Stimulated activated CD8-positive, alpha-beta memory T cell treated with anti-CD3 and anti-CD28 coated beads, Interleukin-7, amount 100 ng/mL, for 1 hour (primary cell): ENCODE data around the gene TTYH1.
"Not testable (repeated sequence)": the region's sequence is repeated elsewhere in the genome, so short reads cannot be mapped to it uniquely, and the experiment has no call there.

Experiments
- DNase-seq, 2 donors: peaks; one replicate each; pipeline ENCODE4 v3.0.0-alpha.2; 2020; ENCODE audit warnings: low read depth in 2 of 2

TTYH1 gene

GRCh38 chr19:54461210-54461609 lies 45.9 kb downstream of the TTYH1 start:
- DNase-seq, result no peak

GRCh38 chr19:54461613-54462012 lies 46.3 kb downstream of the TTYH1 start:
- no peak for DNase-seq

DNA sequence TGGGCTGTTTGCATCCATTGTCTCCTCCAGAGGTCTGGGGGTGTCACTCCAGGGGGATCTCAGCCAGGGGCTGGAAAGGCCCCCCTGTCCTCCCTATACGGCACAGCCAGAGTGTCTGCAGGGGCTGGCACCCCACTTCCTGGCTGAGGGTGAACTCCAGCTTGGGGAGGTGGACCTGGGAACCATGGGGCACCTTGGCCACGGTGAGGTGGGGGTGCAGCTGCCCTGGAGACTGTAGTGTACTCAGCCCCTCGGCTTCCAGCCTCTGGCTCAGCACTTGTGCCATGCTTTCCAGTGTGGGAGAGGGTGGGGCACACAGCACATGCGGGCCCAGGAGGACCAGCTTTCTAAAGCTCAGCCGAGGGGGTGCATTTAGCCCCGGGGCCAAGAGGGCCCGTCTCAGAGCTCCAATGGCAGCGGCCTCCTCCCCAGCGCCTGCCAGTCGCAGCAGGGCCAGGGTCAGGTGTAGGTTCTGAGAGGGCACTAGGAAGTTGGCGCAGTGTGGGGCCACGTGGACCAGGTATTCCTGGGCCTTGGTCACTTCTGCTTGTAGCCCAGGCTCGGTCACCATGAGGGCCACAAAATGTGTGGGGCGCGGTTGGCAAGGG lies 46.9 kb downstream of the TTYH1 start:
- DNase-seq, result no peak

- peak; percentile 31 to 38 for DNase-seq
Observed at GRCh38 chr19:54462655-54463530, 47.6 kb downstream of the TTYH1 start.

- DNase-seq, result peak; percentile 72 to 81
Observed at GRCh38 chr19:54463531-54464043, 48.3 kb downstream of the TTYH1 start, which contains the start of gene LENG9. LENG9 (minus strand) TSS chr19:54463778; CDS start chr19:54463526, 252 bp downstream.

GRCh38 chr19:54464044-54464629 lies 48.9 kb downstream of the TTYH1 start:
- peak; percentile 38 to 59 for DNase-seq

- peak; percentile 30 to 36 for DNase-seq
Observed at GRCh38 chr19:54464630-54465425, 49.6 kb downstream of the TTYH1 start.

DNA sequence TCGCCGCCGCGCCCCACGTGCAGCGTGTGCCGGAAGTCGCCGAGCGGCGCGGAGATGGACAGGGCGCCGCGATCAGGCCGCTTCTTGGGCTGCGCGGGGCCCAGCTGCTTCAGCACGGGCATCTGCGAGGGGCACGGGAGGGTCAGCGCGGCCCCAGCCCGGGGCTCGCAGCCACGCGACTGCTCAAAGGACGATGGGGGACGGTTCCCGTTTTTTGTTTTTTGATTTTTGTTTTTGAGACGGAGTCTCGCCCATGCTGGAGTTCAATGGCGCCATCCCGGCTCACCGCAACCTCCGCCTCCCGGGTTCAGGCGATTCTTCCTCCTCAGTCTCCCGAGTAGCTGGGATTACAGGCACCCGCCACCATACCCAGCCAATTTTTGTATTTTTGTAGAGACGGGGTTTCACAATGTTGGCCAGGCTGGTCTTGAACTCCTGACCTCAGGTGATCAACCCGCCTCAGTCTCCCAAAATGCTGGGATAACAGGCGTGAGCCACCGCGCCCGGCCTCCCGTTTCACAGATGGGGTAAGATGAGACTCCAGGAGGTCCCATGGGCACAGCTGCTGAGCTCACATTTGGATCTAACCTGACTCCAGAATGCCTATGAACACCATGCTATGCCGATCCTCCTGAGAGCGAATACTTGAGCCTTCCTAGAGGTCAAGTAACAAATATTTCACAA lies 50.3 kb downstream of the TTYH1 start:
- no peak for DNase-seq

DNA sequence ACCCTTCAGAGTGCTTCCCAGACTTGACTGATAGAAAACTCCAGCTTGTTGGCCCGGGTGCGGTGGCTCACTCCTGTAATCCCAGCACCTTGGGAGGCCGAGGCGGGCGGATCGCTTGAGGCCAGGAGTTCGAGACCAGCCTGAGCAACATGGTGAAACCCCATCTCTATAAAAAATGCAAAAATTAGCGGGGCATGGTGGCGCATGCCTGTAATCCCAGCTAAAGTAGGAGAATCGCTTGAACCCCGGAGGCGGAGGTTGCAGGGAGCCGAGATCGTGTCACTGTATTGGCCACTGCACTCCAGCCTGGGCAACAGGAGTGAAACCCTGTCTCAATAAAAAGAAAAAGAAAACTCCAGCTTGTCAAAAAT lies 50.8 kb downstream of the TTYH1 start:
- not testable (repeated sequence) for DNase-seq

GRCh38 chr19:54469496-54469934 lies 54.3 kb downstream of the TTYH1 start:
- no peak for DNase-seq

GRCh38 chr19:54470276-54470887 lies 55.1 kb downstream of the TTYH1 start:
- no peak for DNase-seq

DNA sequence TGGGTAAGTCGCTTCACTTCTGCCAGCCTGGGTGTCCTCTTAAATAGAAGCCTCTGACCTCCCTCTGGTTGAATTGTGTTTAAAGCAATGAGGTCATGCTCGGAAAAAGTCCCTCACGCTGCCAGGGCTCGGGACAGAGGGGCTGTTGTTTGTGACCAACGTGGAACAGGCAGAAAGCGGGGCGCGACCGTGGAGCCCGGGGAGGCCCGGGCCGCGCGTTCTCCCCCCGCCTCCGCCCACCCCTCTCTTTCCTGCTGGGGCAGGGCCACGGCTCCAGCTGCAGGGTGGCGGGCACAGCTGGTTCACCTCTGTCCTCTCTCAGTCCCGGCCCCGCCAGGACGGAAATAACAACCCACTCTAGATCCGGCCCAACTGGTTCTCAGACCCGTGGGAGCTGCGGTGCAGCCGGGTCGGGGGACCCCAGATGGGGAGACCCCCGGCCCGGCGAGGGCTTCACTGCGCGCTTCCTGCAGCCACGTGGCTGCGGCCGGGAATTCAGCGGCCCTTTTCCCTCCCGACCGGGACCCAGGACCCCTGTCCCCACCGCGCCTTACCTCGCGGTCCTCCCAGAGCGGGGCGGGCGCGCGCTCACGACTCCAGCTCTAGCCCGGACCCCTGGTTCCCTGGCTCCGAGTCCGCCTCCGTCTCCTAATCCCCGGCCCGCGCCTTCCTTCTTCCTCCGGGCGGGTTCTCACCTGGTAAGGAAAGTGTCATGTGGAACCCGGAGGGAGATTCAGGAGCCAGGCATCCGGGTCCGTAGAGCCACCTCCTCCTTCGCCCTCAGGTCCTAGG lies 55.9 kb downstream of the TTYH1 start:
- no peak for DNase-seq

- no peak for DNase-seq
Observed at GRCh38 chr19:54473071-54473891, 58.0 kb downstream of the TTYH1 start, which contains the start of gene CDC42EP5. CDC42EP5 (minus strand) TSS chr19:54473296; CDS start chr19:54465547, 7,749 bp downstream.

DNA sequence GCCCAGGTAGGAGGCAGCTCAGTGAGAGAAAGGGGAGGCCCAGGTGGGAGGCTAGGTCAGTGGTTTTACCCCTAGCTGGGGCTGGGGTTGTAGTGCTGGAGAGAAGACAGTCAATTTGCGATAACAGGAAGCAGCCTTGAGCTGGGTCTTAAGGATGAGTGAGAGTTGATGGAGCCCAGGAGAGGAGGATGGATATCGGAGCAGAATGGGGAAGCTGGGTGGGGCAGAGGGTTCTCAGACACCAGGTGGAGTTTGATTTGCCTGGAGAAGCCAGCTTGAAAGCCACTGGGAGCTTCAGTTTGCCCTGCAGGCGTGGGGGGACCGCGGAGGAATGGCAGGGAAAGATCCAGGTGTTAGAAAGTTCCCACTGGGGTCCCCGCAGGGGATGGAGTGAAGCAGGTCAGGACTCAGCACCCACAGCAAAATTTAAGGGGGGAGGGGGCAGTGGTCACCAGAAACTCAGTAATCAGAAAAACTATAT lies 58.7 kb downstream of the TTYH1 start:
- DNase-seq, result no peak

DNA sequence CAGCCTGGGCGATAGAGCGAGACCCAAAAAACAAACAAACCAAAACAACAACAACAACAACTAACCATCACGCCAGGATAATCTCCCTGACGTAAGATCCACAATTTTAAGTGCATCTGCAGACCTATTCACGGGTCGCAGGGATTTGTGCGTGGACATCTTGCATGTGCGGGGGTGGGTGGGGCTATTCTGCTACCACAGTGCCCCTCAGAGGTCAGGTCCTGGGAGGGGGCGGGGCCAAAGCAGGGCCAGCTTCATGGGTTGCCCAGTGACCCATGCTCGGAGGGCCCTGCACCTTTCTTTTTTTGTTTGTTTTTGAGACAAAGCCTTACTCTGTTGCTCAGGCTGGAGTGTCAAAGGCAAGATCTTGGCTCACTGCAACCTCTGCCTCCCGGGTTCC lies 60.4 kb downstream of the TTYH1 start:
- DNase-seq, result no peak

DNA sequence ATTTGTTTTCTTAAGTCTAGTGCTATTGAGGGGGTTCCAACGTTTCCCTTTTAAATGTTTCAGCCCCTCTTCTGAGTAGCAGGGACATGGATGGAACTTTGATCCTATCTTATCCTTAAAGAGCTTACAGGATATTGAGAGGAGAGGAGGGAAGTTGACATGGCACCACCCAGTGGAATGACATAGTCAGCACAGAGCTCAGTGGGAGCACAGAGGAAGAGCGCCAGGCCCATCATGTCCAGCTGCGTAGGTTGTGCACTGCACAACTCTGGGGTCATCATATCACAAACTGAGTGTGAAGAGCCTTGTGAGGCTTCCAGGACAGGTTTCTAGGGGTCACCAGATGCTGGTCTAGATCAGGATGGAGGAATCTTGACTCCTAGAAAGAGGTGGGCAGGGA lies 62.4 kb downstream of the TTYH1 start:
- DNase-seq, result no peak

GRCh38 chr19:54478677-54479266 lies 63.5 kb downstream of the TTYH1 start:
- no peak for DNase-seq

DNA sequence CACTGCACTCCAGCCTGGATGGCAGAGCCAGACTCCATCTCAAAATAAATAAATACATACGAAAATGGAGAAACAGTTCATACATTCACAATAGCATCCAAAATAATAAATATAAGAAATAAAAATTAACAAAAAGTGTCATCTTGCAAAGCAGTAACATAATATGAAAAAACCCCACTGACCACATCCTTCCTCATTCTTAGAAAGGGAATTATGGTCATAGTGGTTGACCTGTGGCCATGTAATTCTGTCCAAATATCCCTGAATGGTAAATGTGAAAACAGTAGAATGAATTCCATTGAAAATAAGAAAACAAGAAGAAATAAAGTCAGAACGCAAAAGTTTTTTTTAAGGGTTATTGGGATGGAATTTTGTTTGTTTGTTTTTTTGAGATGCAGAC lies 64.8 kb downstream of the TTYH1 start:
- no peak for DNase-seq
